OCI-LY7 (cell line): ENCODE measurements around the gene VSIG8.

Experiments used
- CTCF ChIP-seq: fragments of 200-600 bp; sonication (generic); conservative IDR thresholded peaks from 2 replicates; pipeline ENCODE4 v1.5.1; 2014; ENCODE audit warnings: mild to moderate bottlenecking, antibody characterized with exemption, low read length, moderate library complexity, mixed read lengths
- EZH2phosphoT487 ChIP-seq: fragments of 200-600 bp; sonication (generic); IDR thresholded peaks from 2 replicates; pipeline ENCODE4 v1.6.1; 2018; ENCODE audit warnings: low read depth, borderline replicate concordance, mild to moderate bottlenecking, mixed run types, antibody characterized with exemption, low read length, moderate library complexity, mixed read lengths

GRCh38 chr1:159804924-159805323 is 57.5 kb downstream of the VSIG8 start:
- TF ChIP-seq CTCF (no peak), EZH2phosphoT487 (no peak)
